ENCODE data around the gene PTCRA.
A peak's percentile ranks its signal among the peaks of the same experiment; 100 is the strongest.

The PTCRA gene

DNA sequence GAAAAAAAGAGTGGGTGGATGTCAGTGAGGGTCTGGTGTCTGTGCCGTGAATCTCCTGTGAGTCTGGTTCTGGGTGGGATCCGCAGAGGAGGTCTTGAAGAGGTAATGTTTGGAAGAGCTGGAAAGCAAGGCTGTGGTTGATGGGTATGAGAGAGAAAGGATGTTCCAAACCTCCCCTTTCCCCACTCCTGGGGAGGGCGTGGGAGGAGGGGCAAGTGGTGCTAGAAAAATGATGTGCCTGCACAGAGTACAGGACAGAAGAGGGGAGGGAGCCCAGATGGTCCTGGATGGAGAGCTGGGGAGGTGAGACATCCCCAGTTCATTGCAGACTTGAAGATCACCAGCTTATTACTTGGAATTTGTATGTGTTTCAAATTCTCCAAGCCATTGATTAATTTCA is 16.6 kb downstream of the PTCRA start:
- peak overlapping the region; percentile 42 for H3K4me3 ChIP-seq (ENCODE audit: low read depth, low read length)
- DNase-seq (ENCODE audit: low read depth) = no peak
- TF ChIP-seq, protein P1, sequence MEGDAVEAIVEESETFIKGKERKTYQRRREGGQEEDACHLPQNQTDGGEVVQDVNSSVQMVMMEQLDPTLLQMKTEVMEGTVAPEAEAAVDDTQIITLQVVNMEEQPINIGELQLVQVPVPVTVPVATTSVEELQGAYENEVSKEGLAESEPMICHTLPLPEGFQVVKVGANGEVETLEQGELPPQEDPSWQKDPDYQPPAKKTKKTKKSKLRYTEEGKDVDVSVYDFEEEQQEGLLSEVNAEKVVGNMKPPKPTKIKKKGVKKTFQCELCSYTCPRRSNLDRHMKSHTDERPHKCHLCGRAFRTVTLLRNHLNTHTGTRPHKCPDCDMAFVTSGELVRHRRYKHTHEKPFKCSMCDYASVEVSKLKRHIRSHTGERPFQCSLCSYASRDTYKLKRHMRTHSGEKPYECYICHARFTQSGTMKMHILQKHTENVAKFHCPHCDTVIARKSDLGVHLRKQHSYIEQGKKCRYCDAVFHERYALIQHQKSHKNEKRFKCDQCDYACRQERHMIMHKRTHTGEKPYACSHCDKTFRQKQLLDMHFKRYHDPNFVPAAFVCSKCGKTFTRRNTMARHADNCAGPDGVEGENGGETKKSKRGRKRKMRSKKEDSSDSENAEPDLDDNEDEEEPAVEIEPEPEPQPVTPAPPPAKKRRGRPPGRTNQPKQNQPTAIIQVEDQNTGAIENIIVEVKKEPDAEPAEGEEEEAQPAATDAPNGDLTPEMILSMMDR (IDR thresholded peaks at IDR 0.05; ENCODE audit: low read depth, low read length) = no peak
- TF ChIP-seq, protein P2, sequence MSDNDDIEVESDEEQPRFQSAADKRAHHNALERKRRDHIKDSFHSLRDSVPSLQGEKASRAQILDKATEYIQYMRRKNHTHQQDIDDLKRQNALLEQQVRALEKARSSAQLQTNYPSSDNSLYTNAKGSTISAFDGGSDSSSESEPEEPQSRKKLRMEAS (IDR thresholded peaks at IDR 0.05; ENCODE audit: low read depth, low read length) = no peak
- TF ChIP-seq POLR2A (IDR thresholded peaks at IDR 0.05; ENCODE audit: extremely low read depth, insufficient read length) (no peak), MYC (IDR thresholded peaks at IDR 0.05; ENCODE audit: low read depth, low read length) (no peak)

DNA sequence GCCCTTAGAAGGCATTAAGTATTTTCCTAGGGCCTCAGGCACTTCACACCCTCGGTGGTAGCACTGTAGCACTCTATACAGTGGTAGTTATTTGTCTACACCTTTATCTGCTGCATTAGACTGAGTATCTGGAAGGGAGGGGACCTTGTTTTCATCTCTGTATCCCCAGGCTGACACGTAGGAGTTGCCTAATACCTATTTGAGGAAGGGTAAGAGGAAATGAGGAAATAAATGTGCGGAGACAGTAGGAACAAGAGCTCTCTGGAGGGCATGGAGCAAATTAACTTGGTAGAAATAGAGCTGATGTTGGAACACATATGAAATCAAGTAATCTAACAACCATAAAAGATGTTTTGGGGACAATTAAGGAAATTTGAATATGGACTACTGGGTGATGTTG is 17.4 kb downstream of the PTCRA start:
- DNase-seq (ENCODE audit: low read depth) = peak; percentile 87
- TF ChIP-seq, protein P2 (IDR thresholded peaks at IDR 0.05; ENCODE audit: low read depth, low read length) = no peak
- TF ChIP-seq, protein P1 (IDR thresholded peaks at IDR 0.05; ENCODE audit: low read depth, low read length) = no peak
- no peak for TF ChIP-seq MYC (IDR thresholded peaks at IDR 0.05; ENCODE audit: low read depth, low read length)
- TF ChIP-seq POLR2A (IDR thresholded peaks at IDR 0.05; ENCODE audit: extremely low read depth, insufficient read length) = no peak
- peak overlapping the region; percentile 42 for H3K4me3 ChIP-seq (ENCODE audit: low read depth, low read length)

DNA sequence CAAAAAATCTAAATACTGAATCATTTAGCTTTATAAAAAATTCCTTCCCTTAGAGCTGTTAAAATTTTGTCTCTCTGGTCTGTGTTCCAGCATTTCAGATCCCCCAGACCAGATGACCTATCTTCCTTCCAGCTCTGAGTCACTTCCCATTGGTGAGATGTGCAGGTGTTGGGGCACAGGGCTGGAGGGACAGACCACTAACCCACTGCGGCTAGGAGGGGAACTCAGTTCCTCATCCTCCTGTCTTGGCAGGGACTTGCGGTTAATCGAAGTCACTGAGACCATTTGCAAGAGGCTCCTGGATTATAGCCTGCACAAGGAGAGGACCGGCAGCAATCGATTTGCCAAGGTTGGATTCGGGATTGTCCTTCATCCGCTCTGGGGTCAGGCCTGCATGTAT is 19.5 kb downstream of the PTCRA start:
- DNase-seq (ENCODE audit: low read depth) = peak; percentile 69
- TF ChIP-seq, protein P1 (IDR thresholded peaks at IDR 0.05; ENCODE audit: low read depth, low read length) = no peak
- TF ChIP-seq POLR2A (IDR thresholded peaks at IDR 0.05; ENCODE audit: extremely low read depth, insufficient read length) (no peak), MYC (IDR thresholded peaks at IDR 0.05; ENCODE audit: low read depth, low read length) (no peak)
- TF ChIP-seq, protein P2 (IDR thresholded peaks at IDR 0.05; ENCODE audit: low read depth, low read length) = no peak
- H3K4me3 ChIP-seq (ENCODE audit: low read depth, low read length) = no peak overlapping the region

DNA sequence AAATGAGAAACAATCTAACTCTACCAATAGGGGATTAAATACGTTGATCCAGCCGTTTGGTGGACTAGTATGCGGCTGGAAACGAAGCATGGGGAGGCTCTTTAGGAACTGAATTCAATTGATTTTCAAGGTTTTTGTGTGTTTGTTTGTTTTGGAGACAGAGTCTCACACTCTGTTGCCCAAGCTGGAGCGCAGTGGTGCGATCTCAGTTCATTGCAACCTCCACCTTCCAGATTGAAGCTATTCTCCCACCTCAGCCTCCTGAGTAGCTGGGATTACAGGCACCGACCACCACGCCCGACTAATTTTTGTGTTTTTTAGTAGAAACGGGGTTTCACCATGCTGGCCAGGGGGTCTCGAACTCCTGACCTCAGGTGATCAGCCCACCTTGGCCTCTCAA is 20.5 kb downstream of the PTCRA start:
- no peak overlapping the region for H3K4me3 ChIP-seq (ENCODE audit: low read depth, low read length)
- TF ChIP-seq, protein P2 (IDR thresholded peaks at IDR 0.05; ENCODE audit: low read depth, low read length) = no peak
- DNase-seq (ENCODE audit: low read depth) = no peak

DNA sequence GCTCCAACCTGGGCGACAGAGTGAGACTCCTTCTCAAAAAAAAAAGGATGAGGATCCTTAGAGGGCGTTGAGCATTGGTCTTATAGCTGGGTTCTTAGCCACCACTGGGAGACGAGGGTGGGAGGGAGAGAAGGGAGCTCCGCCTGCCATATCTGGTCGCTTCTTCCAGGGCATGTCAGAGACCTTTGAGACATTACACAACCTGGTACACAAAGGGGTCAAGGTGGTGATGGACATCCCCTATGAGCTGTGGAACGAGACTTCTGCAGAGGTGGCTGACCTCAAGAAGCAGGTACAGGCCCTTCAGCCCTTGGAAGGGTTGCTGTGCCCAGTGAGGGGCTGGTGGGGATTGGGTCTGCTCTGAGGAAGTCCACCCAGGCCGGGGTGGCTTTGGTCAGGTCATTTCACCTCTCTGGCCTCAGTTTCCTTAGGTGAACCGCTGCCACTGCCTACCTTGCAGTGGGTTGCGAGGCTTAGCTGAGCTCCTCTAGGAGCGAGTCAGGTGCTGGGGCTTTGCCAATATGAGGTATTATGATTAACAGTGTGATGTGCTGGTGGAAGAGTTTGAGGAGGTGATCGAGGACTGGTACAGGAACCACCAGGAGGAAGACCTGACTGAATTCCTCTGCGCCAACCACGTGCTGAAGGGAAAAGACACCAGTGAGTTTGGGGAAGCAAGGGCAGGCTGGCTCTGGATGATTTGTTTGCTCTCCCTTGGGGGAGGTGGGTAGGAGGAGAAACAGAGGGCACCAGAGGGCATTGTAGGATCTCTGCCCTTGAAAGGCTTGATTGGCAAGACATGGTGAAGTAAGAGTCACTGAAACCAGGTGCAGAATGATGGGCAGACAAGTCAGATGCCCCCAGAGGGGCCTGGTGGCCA is 21.9 kb downstream of the PTCRA start:
- no peak for DNase-seq (ENCODE audit: low read depth)
- H3K4me3 ChIP-seq (ENCODE audit: low read depth, low read length) = no peak overlapping the region
- no peak for TF ChIP-seq MYC (IDR thresholded peaks at IDR 0.05; ENCODE audit: low read depth, low read length)
- TF ChIP-seq, protein P1 (IDR thresholded peaks at IDR 0.05; ENCODE audit: low read depth, low read length) = no peak
- no peak for TF ChIP-seq POLR2A (IDR thresholded peaks at IDR 0.05; ENCODE audit: extremely low read depth, insufficient read length)
- TF ChIP-seq, protein P2 (IDR thresholded peaks at IDR 0.05; ENCODE audit: low read depth, low read length) = no peak

DNA sequence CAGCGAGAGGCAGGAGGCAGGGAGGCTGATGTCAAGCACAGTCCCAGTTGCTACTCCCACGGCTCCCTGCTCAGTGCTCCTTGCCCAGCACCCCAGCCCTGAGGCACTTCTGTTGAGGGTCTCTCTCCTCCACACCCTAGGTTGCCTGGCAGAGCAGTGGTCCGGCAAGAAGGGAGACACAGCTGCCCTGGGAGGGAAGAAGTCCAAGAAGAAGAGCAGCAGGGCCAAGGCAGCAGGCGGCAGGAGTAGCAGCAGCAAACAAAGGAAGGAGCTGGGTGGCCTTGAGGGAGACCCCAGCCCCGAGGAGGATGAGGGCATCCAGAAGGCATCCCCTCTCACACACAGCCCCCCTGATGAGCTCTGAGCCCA is 22.6 kb downstream of the PTCRA start:
- TF ChIP-seq MYC (IDR thresholded peaks at IDR 0.05; ENCODE audit: low read depth, low read length) (no peak), POLR2A (IDR thresholded peaks at IDR 0.05; ENCODE audit: extremely low read depth, insufficient read length) (no peak)
- TF ChIP-seq, protein P2 (IDR thresholded peaks at IDR 0.05; ENCODE audit: low read depth, low read length) = no peak
- TF ChIP-seq, protein P1 (IDR thresholded peaks at IDR 0.05; ENCODE audit: low read depth, low read length) = no peak

More for the DNA sequence above, 22.6 kb downstream of the PTCRA start:
- no peak for DNase-seq (ENCODE audit: low read depth)
- H3K4me3 ChIP-seq (ENCODE audit: low read depth, low read length) = no peak overlapping the region
